ENCODE data around the gene MCM5. TPM values are rescaled to one million over a fixed set of nuclear protein-coding genes. Genes with fewer than 3 reads are reported as not detected.

MCM5 gene
- total RNA-seq, 2 donors from 2014 or later = 124 to 273 TPM

DNA sequence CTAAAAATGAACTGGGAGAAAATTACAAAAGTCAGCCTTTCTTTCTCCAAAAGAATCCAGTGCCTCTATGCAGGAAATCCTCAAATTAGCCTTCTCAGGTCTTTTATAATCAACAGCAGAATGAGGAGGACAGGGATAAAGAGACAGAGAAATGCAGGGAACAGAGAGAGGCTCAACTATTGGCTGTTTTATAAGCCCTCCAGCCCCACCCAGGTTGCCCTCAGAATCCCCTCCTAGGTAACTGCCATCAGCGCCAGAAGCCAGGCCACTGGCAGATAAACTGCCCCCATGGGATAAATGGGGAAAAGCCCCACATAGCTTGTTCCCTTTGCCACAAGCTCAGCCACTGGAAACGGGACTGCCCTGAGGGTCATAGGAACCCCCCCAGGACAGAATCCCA is 29.9 kb upstream of the MCM5 start:
- Mint-ChIP-seq H3K4me1 (peaks cover 5% of the 10 kb centered on the region), H3K36me3 (ENCODE audit: low read depth) (peaks cover 6% of the 10 kb centered on the region), H3K27me3 (peaks cover 7% of the 10 kb centered on the region), H3K9me3 (no peaks in the 10 kb centered on the region), H3K4me3 (no peak overlapping the region), H3K27ac (no peak overlapping the region)
- ATAC-seq (replicated peaks) = no peak

- Mint-ChIP-seq H3K9me3 (no peaks in the 10 kb centered on the region), H3K27me3 (no peaks in the 10 kb centered on the region), H3K27ac (no peak overlapping the region), H3K4me1 (peaks cover 5% of the 10 kb centered on the region), H3K4me3 (no peak overlapping the region), H3K36me3 (ENCODE audit: low read depth) (peaks cover 6% of the 10 kb centered on the region)
- no peak for ATAC-seq (replicated peaks)
These were observed 26.2 kb upstream of the MCM5 start for GRCh38 chr22:35373781-35374180.

- no peak overlapping the region for H3K4me3 Mint-ChIP-seq
- no peak overlapping the region for H3K27ac Mint-ChIP-seq
- peaks cover 5% of the 10 kb centered on the region for H3K4me1 Mint-ChIP-seq
- peaks cover 6% of the 10 kb centered on the region for H3K36me3 Mint-ChIP-seq (ENCODE audit: low read depth)
- ATAC-seq (replicated peaks) = no peak
- H3K9me3 Mint-ChIP-seq = no peaks in the 10 kb centered on the region
- H3K27me3 Mint-ChIP-seq = no peaks in the 10 kb centered on the region
These were observed 24.9 kb upstream of the MCM5 start for GRCh38 chr22:35375031-35375430.

DNA sequence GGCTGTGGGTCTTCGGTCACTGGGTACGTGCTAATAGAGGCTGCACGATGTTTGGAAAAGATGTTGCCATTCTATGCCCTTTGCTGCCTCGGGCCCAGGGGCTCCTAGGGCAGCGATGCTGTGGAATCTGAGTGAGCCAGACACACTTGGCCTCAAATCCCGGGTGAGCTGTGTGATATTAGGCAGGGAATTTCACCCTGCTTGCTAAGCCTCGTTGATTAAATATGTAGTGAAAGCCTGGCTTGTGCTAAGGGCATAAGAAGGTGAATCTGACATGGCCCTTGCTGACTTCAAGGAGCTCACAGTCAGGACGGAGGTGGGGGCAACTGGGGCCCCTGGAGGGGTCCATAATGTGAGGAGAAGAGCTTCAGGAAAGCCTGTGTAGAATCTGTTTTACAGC is 24.4 kb upstream of the MCM5 start:
- Mint-ChIP-seq H3K4me1 (peaks cover 5% of the 10 kb centered on the region), H3K27ac (no peak overlapping the region), H3K27me3 (no peaks in the 10 kb centered on the region), H3K4me3 (no peak overlapping the region), H3K36me3 (ENCODE audit: low read depth) (peaks cover 6% of the 10 kb centered on the region), H3K9me3 (no peaks in the 10 kb centered on the region)
- ATAC-seq (replicated peaks) = no peak

DNA sequence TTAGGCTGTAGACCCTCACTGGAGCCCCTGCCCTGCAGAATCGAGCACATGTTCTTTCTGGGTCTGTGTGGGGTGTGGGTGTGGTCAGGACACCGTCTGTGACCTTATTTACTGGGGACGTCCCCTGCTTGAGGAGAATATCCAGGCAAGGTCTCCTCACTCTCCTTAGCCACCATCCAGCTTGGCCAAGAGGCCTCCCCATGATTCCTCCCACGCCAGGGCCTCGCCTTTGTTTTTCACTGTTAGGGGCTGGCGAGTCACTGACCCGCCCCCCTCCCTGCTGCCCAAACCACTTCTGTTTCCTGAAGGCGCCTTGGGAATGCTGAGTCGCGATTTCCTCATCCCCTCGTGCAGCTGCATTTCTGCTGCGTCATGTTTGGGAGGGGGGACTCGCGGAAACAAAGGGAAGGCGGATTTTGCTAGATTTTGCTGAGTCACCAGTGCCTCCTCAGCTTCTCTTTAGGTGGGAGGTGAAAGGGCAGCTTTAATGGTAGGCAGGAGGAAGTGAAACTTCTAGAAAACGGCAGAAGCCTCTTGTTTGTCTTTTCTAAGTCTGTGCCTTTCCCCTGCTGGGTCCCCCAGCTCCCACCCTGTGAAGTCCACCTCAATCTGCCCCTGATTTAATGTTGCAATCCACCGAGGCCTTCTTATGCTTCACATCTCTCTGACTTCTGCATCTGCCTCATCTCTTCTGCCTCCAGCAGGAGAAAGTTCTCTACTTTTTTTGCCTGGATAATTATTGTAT is 23.0 kb upstream of the MCM5 start:
- Mint-ChIP-seq H3K4me1 (peaks cover 2% of the 10 kb centered on the region), H3K4me3 (peak overlapping the region; percentile 17), H3K36me3 (ENCODE audit: low read depth) (peaks cover 3% of the 10 kb centered on the region), H3K27ac (peak overlapping the region; percentile 34), H3K9me3 (no peaks in the 10 kb centered on the region), H3K27me3 (no peaks in the 10 kb centered on the region)
- peak; percentile 27 for ATAC-seq (replicated peaks)

- peak overlapping the region; percentile 17 for H3K4me3 Mint-ChIP-seq
- no peaks in the 10 kb centered on the region for H3K4me1 Mint-ChIP-seq
- H3K36me3 Mint-ChIP-seq (ENCODE audit: low read depth) = no peaks in the 10 kb centered on the region
- no peaks in the 10 kb centered on the region for H3K9me3 Mint-ChIP-seq
- ATAC-seq (replicated peaks) = no peak
- H3K27ac Mint-ChIP-seq = peak overlapping the region; percentile 34
- H3K27me3 Mint-ChIP-seq = no peaks in the 10 kb centered on the region
These were observed 22.2 kb upstream of the MCM5 start for GRCh38 chr22:35377735-35378134.

GRCh38 chr22:35378621-35379020 is 21.3 kb upstream of the MCM5 start:
- no peaks in the 10 kb centered on the region for H3K36me3 Mint-ChIP-seq (ENCODE audit: low read depth)
- ATAC-seq (replicated peaks) = no peak
- no peak overlapping the region for H3K27ac Mint-ChIP-seq
- H3K4me3 Mint-ChIP-seq = no peak overlapping the region
- no peaks in the 10 kb centered on the region for H3K9me3 Mint-ChIP-seq
- no peaks in the 10 kb centered on the region for H3K4me1 Mint-ChIP-seq
- peaks cover 2% of the 10 kb centered on the region for H3K27me3 Mint-ChIP-seq

DNA sequence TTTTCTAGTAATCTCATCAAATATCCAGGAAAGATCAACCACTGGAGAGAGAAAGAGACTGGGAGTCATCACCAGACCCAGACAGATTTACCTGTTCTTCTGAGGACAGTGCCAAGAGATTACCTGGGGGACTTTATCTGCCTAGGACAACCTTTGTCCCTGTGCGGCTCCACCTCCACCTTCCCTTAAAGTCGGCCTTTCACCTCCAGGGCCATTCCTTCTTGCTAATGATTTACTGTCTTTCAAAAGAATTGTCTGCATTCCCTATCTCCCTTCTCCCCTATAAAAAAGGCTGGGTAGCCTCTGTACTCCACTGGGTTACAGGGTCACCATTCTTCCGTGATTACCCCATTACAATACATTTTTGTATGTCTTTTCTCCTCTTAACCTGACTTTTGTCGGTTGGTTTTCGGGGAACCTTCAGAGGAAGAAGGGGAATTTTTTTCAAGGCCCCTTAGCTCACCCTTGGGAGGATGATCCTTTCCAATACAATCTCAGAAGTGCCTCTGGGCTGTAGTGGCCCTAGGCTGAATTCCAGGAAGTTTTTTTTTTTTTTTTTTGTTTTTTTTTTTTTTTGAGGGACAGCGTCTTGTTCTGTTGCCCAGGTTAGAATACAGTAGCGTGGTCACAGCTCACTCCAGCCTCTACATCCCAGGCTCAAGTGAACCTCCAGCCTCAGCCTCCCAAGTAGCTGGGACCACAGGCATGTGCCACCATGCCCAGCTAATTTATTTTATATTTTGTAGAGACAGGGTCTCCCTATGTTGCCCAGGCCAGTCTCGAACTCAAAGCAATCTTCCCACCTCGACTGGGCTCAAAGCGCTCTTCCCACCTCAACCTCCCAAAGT is 20.6 kb upstream of the MCM5 start:
- Mint-ChIP-seq H3K4me1 (no peaks in the 10 kb centered on the region), H3K36me3 (ENCODE audit: low read depth) (no peaks in the 10 kb centered on the region), H3K27ac (no peak overlapping the region), H3K27me3 (peaks cover 4% of the 10 kb centered on the region), H3K4me3 (no peak overlapping the region), H3K9me3 (no peaks in the 10 kb centered on the region)
- no peak for ATAC-seq (replicated peaks)

DNA sequence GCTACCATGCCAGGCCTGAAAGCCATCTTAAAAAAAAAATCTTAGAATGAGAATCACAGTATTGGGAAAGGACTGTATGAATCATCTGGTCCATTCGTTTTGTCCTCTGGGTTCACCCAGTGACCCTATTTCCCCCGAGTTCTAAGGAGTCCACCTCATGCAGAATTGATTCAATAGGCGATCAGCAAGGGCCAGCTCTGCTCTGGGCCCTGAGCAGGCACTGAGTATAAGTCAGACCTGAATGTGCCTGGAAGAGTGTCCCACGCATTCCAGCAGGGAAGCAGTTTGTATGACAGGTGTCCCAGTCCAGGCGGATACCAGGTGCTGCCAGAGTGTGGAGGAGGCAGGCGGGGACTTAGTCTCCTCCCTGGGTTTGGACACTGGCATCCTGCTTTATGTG is 19.9 kb upstream of the MCM5 start:
- no peaks in the 10 kb centered on the region for H3K4me1 Mint-ChIP-seq
- no peaks in the 10 kb centered on the region for H3K9me3 Mint-ChIP-seq
- peaks cover 4% of the 10 kb centered on the region for H3K27me3 Mint-ChIP-seq
- H3K27ac Mint-ChIP-seq = no peak overlapping the region
- H3K4me3 Mint-ChIP-seq = peak overlapping the region; percentile 67
- no peak for ATAC-seq (replicated peaks)
- no peaks in the 10 kb centered on the region for H3K36me3 Mint-ChIP-seq (ENCODE audit: low read depth)

DNA sequence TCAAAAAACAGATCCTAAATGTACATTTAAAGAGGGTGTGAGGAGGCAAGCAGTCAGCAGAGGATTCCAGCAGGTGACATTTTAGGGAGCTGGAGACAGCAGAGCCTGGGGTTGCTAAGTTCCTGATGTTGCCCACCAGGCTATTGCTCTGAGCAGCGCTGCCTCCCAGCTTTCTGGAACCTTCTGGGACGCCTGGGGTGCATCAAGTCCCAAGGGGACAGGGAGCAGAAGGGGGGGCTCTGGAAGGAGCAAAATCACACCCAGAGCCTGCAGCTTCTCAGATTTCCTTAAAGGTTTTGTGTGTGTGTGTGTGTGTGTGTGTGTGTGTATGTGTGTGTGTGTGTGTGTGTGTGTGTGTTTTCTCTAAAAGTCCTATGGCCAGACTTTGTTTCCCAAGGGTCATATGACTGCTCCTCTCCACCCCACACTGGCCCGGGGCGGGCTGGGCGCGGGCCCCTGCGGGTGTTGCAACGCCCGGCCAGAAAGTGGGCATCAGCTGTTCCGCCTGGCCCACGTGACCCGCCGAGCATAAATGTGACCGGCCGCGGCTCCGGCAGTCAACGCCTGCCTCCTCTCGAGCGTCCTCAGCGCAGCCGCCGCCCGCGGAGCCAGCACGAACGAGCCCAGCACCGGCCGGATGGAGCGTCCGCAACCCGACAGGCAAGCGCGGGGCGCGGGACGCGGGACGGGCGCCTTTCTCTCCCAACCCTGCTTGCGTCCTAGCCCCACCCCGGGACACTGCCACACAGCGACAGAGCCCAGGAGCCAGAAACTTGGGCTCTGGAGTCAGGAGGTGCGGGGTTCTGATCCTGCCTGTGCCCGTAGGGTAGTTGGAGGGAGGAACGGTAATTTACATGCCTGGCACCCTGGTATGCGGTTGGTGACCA is 19.2 kb upstream of the MCM5 start, which contains the start of gene HMOX1:
HMOX1 (plus strand) TSS at position 560 of the 887 bp plus-strand sequence; CDS start at position 638, 78 bp downstream.
- H3K27me3 Mint-ChIP-seq = peaks cover 4% of the 10 kb centered on the region
- no peaks in the 10 kb centered on the region for H3K36me3 Mint-ChIP-seq (ENCODE audit: low read depth)
- peak; percentile 91 for ATAC-seq (replicated peaks)
- no peaks in the 10 kb centered on the region for H3K9me3 Mint-ChIP-seq
- peak within 1 kb of the TSS; percentile 56 for H3K27ac Mint-ChIP-seq
- peak within 1 kb of the TSS; percentile 67 for H3K4me3 Mint-ChIP-seq
- H3K4me1 Mint-ChIP-seq = no peaks in the 10 kb centered on the region

DNA sequence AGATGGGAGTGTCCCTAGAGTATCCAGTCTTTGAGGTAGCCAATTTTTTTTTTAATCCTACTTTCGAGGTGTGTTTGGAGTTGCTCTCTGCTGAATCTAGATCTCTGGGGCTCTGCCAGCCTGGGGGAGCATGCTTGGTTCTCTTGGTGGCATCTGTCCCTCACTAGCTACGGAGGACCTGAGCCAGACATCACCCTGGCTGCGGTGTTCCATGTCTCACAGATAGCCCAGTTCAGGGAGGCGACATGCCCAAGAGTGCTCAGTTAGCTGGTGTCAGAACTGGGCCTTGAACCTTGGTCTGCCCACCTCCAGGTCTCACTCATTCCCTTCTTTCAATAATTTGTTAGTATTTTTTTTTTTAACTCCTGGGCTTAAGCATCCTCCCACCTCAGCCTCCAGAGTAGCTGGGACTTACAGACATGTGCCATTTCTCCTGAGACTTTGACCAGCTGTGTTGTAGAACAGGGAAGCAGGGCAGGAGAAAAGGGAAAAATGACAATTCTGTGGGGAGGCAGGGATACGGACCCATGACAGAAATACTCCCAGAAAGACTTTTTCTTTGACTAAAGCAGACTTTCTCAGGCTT is 18.4 kb upstream of the MCM5 start:
- no peaks in the 10 kb centered on the region for H3K9me3 Mint-ChIP-seq
- no peaks in the 10 kb centered on the region for H3K4me1 Mint-ChIP-seq
- H3K27ac Mint-ChIP-seq = peak overlapping the region; percentile 56

DNA sequence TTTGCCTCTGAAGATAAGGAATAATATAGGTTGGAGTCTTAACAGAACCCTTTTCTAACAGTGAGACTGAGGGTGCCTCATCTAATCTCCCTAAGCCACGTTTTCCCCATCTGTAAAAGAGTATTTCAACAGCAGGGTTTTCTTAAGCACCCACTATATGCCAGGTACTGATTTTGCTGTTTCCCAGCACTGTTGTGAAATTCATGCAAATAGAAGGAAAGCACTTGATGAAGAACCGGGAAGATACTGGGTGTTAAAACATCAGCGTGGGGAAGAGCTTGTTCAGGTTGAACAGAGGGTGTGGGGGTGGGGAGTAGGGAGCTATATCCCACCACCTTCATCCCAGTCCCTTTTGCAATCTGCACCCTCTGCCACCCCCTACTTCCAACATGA is 16.3 kb upstream of the MCM5 start:
- no peaks in the 10 kb centered on the region for H3K4me1 Mint-ChIP-seq
- ATAC-seq (replicated peaks) = no peak

More for the DNA sequence above, 18.4 kb upstream of the MCM5 start:
- H3K27me3 Mint-ChIP-seq = peaks cover 4% of the 10 kb centered on the region
- no peaks in the 10 kb centered on the region for H3K36me3 Mint-ChIP-seq (ENCODE audit: low read depth)
- ATAC-seq (replicated peaks) = no peak
- peak overlapping the region; percentile 67 for H3K4me3 Mint-ChIP-seq

GRCh38 chr22:35384527-35384926 is 15.4 kb upstream of the MCM5 start:
- H3K27ac Mint-ChIP-seq = no peak overlapping the region
- H3K4me1 Mint-ChIP-seq = no peaks in the 10 kb centered on the region
- no peak for ATAC-seq (replicated peaks)
- H3K9me3 Mint-ChIP-seq = no peaks in the 10 kb centered on the region
- peaks cover 12% of the 10 kb centered on the region for H3K27me3 Mint-ChIP-seq
- H3K4me3 Mint-ChIP-seq = no peak overlapping the region
- H3K36me3 Mint-ChIP-seq (ENCODE audit: low read depth) = no peaks in the 10 kb centered on the region

More for the DNA sequence above, 16.3 kb upstream of the MCM5 start:
- no peaks in the 10 kb centered on the region for H3K36me3 Mint-ChIP-seq (ENCODE audit: low read depth)
- no peak overlapping the region for H3K4me3 Mint-ChIP-seq
- H3K27ac Mint-ChIP-seq = no peak overlapping the region
- H3K27me3 Mint-ChIP-seq = peaks cover 8% of the 10 kb centered on the region
- H3K9me3 Mint-ChIP-seq = no peaks in the 10 kb centered on the region

Measured in activated T-helper 17 cell treated with anti-CD3 and anti-CD28 coated beads, Interleukin-2, amount 50 U/mL, for 72 hours (primary cell).